ENCODE measurements around the gene SEC23A.
"Not testable (repeated sequence)": the region's sequence is repeated elsewhere in the genome, so short reads cannot be mapped to it uniquely, and the experiment has no call there.

The SEC23A gene

GRCh38 chr14:39102969-39103957 is at the start of gene SEC23A:
Gene SEC23A, minus strand, starts transcription at chr14:39103235. Its CDS starts 7,117 bp downstream, at chr14:39096118.
- peak; percentile 90 for DNase-seq

- no peak for DNase-seq
Measured at GRCh38 chr14:39145266-39145966, 42.4 kb upstream of the SEC23A start.

GRCh38 chr14:39143226-39143625 is 40.2 kb upstream of the SEC23A start:
- not testable (repeated sequence) for DNase-seq

GRCh38 chr14:39141623-39142022 is 38.6 kb upstream of the SEC23A start:
- not testable (repeated sequence) for DNase-seq

GRCh38 chr14:39140170-39140569 is 37.1 kb upstream of the SEC23A start:
- DNase-seq = no peak

GRCh38 chr14:39138440-39138839 is 35.4 kb upstream of the SEC23A start:
- no peak for DNase-seq

GRCh38 chr14:39137835-39138234 is 34.8 kb upstream of the SEC23A start:
- DNase-seq = not testable (repeated sequence)

GRCh38 chr14:39122330-39123138 is 19.5 kb upstream of the SEC23A start:
- DNase-seq = no peak

GRCh38 chr14:39114073-39114838 is 11.2 kb upstream of the SEC23A start, which contains the start of gene GEMIN2:
Gene GEMIN2, plus strand, starts transcription at chr14:39114323. Its CDS starts 16 bp downstream, at chr14:39114339.
- DNase-seq = peak; percentile 95

GRCh38 chr14:39113685-39114072 is 10.6 kb upstream of the SEC23A start:
- DNase-seq = no peak

- DNase-seq = no peak
Measured at GRCh38 chr14:39109893-39110715, 7.1 kb upstream of the SEC23A start.

- no peak for DNase-seq
Measured at GRCh38 chr14:39108791-39109190, 5.8 kb upstream of the SEC23A start.

- no peak for DNase-seq
Measured at GRCh38 chr14:39107591-39107996, 4.6 kb upstream of the SEC23A start.

GRCh38 chr14:39104078-39104801 is 1.2 kb upstream of the SEC23A start:
- DNase-seq = not testable (repeated sequence)

GRCh38 chr14:39102265-39102968 is 618 bp downstream of the SEC23A start:
- no peak for DNase-seq

GRCh38 chr14:39099748-39100147 is 3.3 kb downstream of the SEC23A start:
- no peak for DNase-seq

GRCh38 chr14:39099215-39099614 is 3.8 kb downstream of the SEC23A start:
- DNase-seq = not testable (repeated sequence)

GRCh38 chr14:39097159-39097558 is 5.9 kb downstream of the SEC23A start:
- no peak for DNase-seq

- no peak for DNase-seq
Measured at GRCh38 chr14:39094515-39094914, 8.5 kb downstream of the SEC23A start.

- no peak for DNase-seq
Measured at GRCh38 chr14:39091716-39092115, 11.3 kb downstream of the SEC23A start.
